Caco-2 (cell line): ENCODE results near the gene UNC5B. TPM values are rescaled to one million over a fixed set of nuclear protein-coding genes. Genes with fewer than 3 reads are reported as not detected.

Experiments used
- BruUV-seq: library from RNA; stranded (reverse); fragments of 400-500 nt; replicated peaks from 2 replicates; lab custom pipeline; 2021; lab: Mats Ljungman, UMichigan
- CTCF ChIA-PET: fragments of 300-600 bp; sonication (Branson Sonifier 250); formaldehyde crosslinking; loops from one replicate; lab custom pipeline; 2022; ENCODE audit warnings: antibody characterized with exemption; lab: Charles Lee
- POLR2A ChIA-PET: fragments of 300-600 bp; sonication (Branson Sonifier 250); formaldehyde crosslinking; loops from one replicate; lab custom pipeline; 2022; ENCODE audit warnings: antibody characterized with exemption; lab: Charles Lee
- DNase-seq, 2 experiments: peaks; one replicate each; pipeline versions ENCODE4 v3.0.0 to v3.0.0-alpha.2; 2020 to 2022
- H3K27me3 ChIP-seq: replicated peaks from 2 replicates; pipeline ENCODE4 v1.6.0; 2011; ENCODE audit warnings: low read length; ENCODE audit not compliant: control insufficient read depth, insufficient read depth
- H3K36me3 ChIP-seq: 2 replicates; pipeline ENCODE4 v1.5.1; 2011; ENCODE audit warnings: low read length; ENCODE audit not compliant: control insufficient read depth, insufficient read depth
- H3K4me1 ChIP-seq: fragments of 250-450 bp; sonication (Bioruptor Pico); 2 replicates; pipeline ENCODE4 v1.5.1; 2020; ENCODE audit warnings: mild to moderate bottlenecking
- H3K4me3 ChIP-seq: 2 replicates; pipeline ENCODE4 v1.5.1; 2011; ENCODE audit warnings: low read depth, mild to moderate bottlenecking, control low read depth, low read length
- H3K9me3 ChIP-seq: fragments of 250-450 bp; sonication (Bioruptor Pico); 2 replicates; pipeline ENCODE4 v1.5.1; 2020; ENCODE audit warnings: mild to moderate bottlenecking, moderate library complexity
- H3K27ac Mint-ChIP-seq: one replicate; pipeline ENCODE4 v1.8.0; 2022; ENCODE audit warnings: mixed read lengths; ENCODE audit not compliant: unreplicated experiment
- H3K27me3 Mint-ChIP-seq: one replicate; pipeline ENCODE4 v1.8.0; 2022; ENCODE audit warnings: mixed read lengths; ENCODE audit not compliant: insufficient read depth, unreplicated experiment
- H3K36me3 Mint-ChIP-seq: one replicate; pipeline ENCODE4 v1.8.0; 2022; ENCODE audit warnings: mild to moderate bottlenecking, mixed read lengths; ENCODE audit not compliant: insufficient read depth, unreplicated experiment
- H3K4me1 Mint-ChIP-seq: one replicate; pipeline ENCODE4 v1.8.0; 2022; ENCODE audit warnings: low read depth, mixed read lengths; ENCODE audit not compliant: unreplicated experiment
- H3K4me3 Mint-ChIP-seq: one replicate; pipeline ENCODE4 v1.8.0; 2022; ENCODE audit warnings: mild to moderate bottlenecking, moderate library complexity, mixed read lengths; ENCODE audit not compliant: unreplicated experiment
- H3K9me3 Mint-ChIP-seq: one replicate; pipeline ENCODE4 v1.8.0; 2022; ENCODE audit warnings: mixed read lengths; ENCODE audit not compliant: unreplicated experiment
- intact Hi-C: fragments of 100-400 bp; cut with micrococcal nuclease; formaldehyde crosslinking; loops from one replicate; pipeline ENCODE4 v1.10.0; 2022; ENCODE audit not compliant: unreplicated experiment
- total RNA-seq: library from RNA; stranded (reverse); gene quantifications from 2 replicates; pipeline ENCODE4 v1.2.3, GENCODE V29; 2022
- TF ChIP-seq, protein P1 (sequence below), 2 experiments: fragments of 200-600 bp in 1 of 2; IDR thresholded peaks; 1 replicate in 1 of 2; 2 replicates in 1 of 2; pipeline versions ENCODE4 v1.5.1 to v1.8.0; 2011 to 2022; ENCODE audit warnings: antibody characterized with exemption in 1 of 2, control low read depth in 1 of 2, inconsistent platforms in 1 of 2, low read depth in 1 of 2, low read length in 1 of 2, mild to moderate bottlenecking in 1 of 2, moderate library complexity in 1 of 2; ENCODE audit not compliant: insufficient read depth in 1 of 2, severe bottlenecking in 1 of 2, unreplicated experiment in 1 of 2

UNC5B gene
- total RNA-seq, 1 experiment from 2014 or later = 22.4 TPM

- H3K9me3 ChIP-seq = no peaks in the 10 kb centered on the region
- H3K9me3 Mint-ChIP-seq = no peaks in the 10 kb centered on the region
- H3K4me3 ChIP-seq = no peak overlapping the region
- no peak overlapping the region for H3K4me3 Mint-ChIP-seq
- TF ChIP-seq, protein P1, sequence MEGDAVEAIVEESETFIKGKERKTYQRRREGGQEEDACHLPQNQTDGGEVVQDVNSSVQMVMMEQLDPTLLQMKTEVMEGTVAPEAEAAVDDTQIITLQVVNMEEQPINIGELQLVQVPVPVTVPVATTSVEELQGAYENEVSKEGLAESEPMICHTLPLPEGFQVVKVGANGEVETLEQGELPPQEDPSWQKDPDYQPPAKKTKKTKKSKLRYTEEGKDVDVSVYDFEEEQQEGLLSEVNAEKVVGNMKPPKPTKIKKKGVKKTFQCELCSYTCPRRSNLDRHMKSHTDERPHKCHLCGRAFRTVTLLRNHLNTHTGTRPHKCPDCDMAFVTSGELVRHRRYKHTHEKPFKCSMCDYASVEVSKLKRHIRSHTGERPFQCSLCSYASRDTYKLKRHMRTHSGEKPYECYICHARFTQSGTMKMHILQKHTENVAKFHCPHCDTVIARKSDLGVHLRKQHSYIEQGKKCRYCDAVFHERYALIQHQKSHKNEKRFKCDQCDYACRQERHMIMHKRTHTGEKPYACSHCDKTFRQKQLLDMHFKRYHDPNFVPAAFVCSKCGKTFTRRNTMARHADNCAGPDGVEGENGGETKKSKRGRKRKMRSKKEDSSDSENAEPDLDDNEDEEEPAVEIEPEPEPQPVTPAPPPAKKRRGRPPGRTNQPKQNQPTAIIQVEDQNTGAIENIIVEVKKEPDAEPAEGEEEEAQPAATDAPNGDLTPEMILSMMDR (IDR thresholded peaks at IDR 0.05; ENCODE audit: insufficient read depth in 1 of 2, low read depth in 1 of 2, low read length in 1 of 2, severe bottlenecking in 1 of 2, unreplicated experiment in 1 of 2) = no peak
- H3K27me3 Mint-ChIP-seq = no peaks in the 10 kb centered on the region
- BruUV-seq = no TSS peak
- H3K27ac Mint-ChIP-seq = no peak overlapping the region
- peaks cover 6% of the 10 kb centered on the region for H3K36me3 Mint-ChIP-seq
- ChIA-PET POLR2A (no interaction called here), CTCF (interaction anchor here (0.8 to 1.4 kb wide), 3 partner anchors 12 to 80 kb away, joined by 3 to 4 read pairs (median 3); no protein-coding TSS in a partner anchor)
- H3K27me3 ChIP-seq = no peaks in the 10 kb centered on the region
- H3K4me1 Mint-ChIP-seq = no peaks in the 10 kb centered on the region
- H3K4me1 ChIP-seq = no peaks in the 10 kb centered on the region
- intact Hi-C loops = no loop called here
- no peaks in the 10 kb centered on the region for H3K36me3 ChIP-seq
- DNase-seq = no peak
Measured at GRCh38 chr10:71302451-71302850, 90.1 kb downstream of the UNC5B start.

- CTCF ChIA-PET = interaction anchor here (1.1 to 1.4 kb wide), 2 partner anchors 13 to 79 kb away, joined by 3 to 4 read pairs; no protein-coding TSS in a partner anchor
- BruUV-seq = no TSS peak
- DNase-seq = peak in 1 of 2 experiments; percentile 74
Measured at GRCh38 chr10:71302874-71303568, 90.7 kb downstream of the UNC5B start.

GRCh38 chr10:71303569-71303907 lies 91.2 kb downstream of the UNC5B start:
- no peak for DNase-seq
- no peaks in the 10 kb centered on the region for H3K9me3 ChIP-seq
- no peaks in the 10 kb centered on the region for H3K4me1 ChIP-seq
- H3K36me3 ChIP-seq = no peaks in the 10 kb centered on the region
- Mint-ChIP-seq H3K27ac (no peak overlapping the region), H3K4me3 (no peak overlapping the region), H3K27me3 (no peaks in the 10 kb centered on the region), H3K4me1 (no peaks in the 10 kb centered on the region), H3K36me3 (peaks cover 6% of the 10 kb centered on the region), H3K9me3 (no peaks in the 10 kb centered on the region)
- H3K27me3 ChIP-seq = no peaks in the 10 kb centered on the region
- no peak overlapping the region for H3K4me3 ChIP-seq
- POLR2A ChIA-PET = no interaction called here
- TF ChIP-seq, protein P1 (IDR thresholded peaks at IDR 0.05; ENCODE audit: insufficient read depth in 1 of 2, low read depth in 1 of 2, low read length in 1 of 2, severe bottlenecking in 1 of 2, unreplicated experiment in 1 of 2) = no peak
- CTCF ChIA-PET = no interaction called here
- BruUV-seq = no TSS peak
- intact Hi-C loops = no loop called here

More at GRCh38 chr10:71302874-71303568, 90.7 kb downstream of the UNC5B start:
- Mint-ChIP-seq H3K27ac (no peak overlapping the region), H3K4me1 (no peaks in the 10 kb centered on the region), H3K27me3 (no peaks in the 10 kb centered on the region), H3K4me3 (no peak overlapping the region), H3K36me3 (peaks cover 6% of the 10 kb centered on the region), H3K9me3 (no peaks in the 10 kb centered on the region)
- Histone ChIP-seq H3K9me3 (no peaks in the 10 kb centered on the region), H3K4me3 (no peak overlapping the region), H3K27me3 (no peaks in the 10 kb centered on the region), H3K4me1 (no peaks in the 10 kb centered on the region), H3K36me3 (no peaks in the 10 kb centered on the region)
- intact Hi-C loops = no loop called here
- POLR2A ChIA-PET = no interaction called here
- TF ChIP-seq, protein P1 (IDR thresholded peaks at IDR 0.05; ENCODE audit: insufficient read depth in 1 of 2, low read depth in 1 of 2, low read length in 1 of 2, severe bottlenecking in 1 of 2, unreplicated experiment in 1 of 2) = peak; percentile 69 to 75
